HUDEP-2 (cell line): Measurements from ENCODE around the gene UTS2R.
A peak's percentile ranks its signal among the peaks of the same experiment; 100 is the strongest.

Source experiments
- DNase-seq, 76 experiments: peaks; one replicate each; lab custom pipeline; 2025; ENCODE audit not compliant: unreplicated experiment in 76 of 76; lab: John Stamatoyannopoulos, UW

Gene UTS2R

DNA sequence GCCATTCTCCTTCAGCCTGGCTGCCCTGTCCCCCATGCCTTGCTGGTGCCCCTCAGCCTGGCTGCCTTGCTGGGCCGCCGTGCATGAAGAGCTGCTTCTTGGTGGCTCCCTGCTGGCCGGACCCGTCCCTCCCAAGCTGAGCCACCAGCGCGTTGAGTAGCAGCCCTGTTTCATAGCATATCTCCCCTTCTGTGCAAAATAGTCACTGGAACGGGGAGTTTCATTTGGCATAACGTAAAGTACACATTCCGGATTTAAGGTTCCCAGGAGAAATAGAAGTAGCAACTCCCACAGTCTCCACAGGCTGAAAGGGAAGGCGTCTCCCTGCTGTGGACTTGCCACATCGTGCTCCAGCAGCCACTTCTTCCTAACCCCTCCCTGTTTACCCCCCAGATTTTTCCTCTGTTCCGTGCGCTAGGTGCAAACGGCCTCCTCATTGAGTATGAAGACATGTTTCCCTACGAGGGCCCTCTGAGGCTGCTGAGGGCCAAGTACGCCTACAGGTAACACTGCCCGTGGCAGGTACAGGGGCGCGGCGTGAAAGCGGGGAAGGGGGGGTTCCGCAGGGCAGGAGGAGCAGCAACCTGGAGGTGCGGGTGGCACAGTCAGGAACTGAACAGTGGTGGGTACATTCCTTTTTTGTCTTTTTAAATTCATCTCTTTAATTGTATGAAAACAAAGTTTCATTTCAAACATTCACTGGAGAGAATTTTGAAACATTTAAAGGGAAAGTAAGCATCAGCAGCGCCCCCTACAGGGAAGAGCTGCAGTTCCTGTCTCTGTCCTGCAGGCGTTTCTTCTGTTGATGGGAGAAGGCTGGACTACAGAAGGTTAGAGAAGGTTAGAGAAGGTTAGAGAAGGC lies 52.7 kb downstream of the UTS2R start:
- peak in 48 of 76 experiments; percentile 3 to 62 (median 30) for DNase-seq

DNA sequence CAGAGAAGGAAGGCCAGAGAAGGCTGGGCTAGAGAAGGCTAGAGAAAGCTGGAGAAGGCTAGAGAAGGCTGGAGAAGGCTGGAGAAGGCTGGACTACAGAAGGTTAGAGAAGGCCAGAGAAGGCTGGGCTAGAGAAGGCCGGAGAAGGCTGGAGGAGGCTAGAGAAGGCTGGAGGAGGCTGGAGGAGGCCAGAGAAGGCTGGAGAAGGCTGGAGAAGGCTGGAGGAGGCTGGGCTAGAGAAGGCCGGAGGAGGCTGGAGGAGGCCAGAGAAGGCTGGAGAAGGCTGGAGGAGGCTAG lies 53.2 kb downstream of the UTS2R start:
- no peak for DNase-seq
